ENCODE measurements around the gene WNT11. TPM values are rescaled to one million over a fixed set of nuclear protein-coding genes. Genes with fewer than 3 reads are reported as not detected.

WNT11 gene
- total RNA-seq, 6 experiments from 2014 or later: 2.8 to 13.1 (median 5.5) TPM

- no peak for ATAC-seq
- intact Hi-C loops (cut with DNase I): no loop called here
Observed at GRCh38 chr11:76247091-76247490, 40.8 kb upstream of the WNT11 start.

GRCh38 chr11:76246271-76246933 is 40.1 kb upstream of the WNT11 start:
- DNase-seq: peak in 1 of 3 donors; percentile 31
- H3K27me3 ChIP-seq: no peaks in the 10 kb centered on the region
- H3K27ac ChIP-seq: no peak overlapping the region
- no peaks in the 10 kb centered on the region for H3K4me1 ChIP-seq
- ATAC-seq: no peak
- H3K9me3 ChIP-seq: no peaks in the 10 kb centered on the region
- WGBS (ENCODE audit: insufficient coverage, low coverage, low lambda C conversion rate, missing lambda C conversion rate): 100% methylated on average over 2 of the region's 11 CpGs
- no peak for TF ChIP-seq POLR2A (IDR thresholded peaks at IDR 0.05)
- TF ChIP-seq, protein P1, sequence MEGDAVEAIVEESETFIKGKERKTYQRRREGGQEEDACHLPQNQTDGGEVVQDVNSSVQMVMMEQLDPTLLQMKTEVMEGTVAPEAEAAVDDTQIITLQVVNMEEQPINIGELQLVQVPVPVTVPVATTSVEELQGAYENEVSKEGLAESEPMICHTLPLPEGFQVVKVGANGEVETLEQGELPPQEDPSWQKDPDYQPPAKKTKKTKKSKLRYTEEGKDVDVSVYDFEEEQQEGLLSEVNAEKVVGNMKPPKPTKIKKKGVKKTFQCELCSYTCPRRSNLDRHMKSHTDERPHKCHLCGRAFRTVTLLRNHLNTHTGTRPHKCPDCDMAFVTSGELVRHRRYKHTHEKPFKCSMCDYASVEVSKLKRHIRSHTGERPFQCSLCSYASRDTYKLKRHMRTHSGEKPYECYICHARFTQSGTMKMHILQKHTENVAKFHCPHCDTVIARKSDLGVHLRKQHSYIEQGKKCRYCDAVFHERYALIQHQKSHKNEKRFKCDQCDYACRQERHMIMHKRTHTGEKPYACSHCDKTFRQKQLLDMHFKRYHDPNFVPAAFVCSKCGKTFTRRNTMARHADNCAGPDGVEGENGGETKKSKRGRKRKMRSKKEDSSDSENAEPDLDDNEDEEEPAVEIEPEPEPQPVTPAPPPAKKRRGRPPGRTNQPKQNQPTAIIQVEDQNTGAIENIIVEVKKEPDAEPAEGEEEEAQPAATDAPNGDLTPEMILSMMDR (IDR thresholded peaks at IDR 0.05): no peak
- no peaks in the 10 kb centered on the region for H3K36me3 ChIP-seq
- no peak overlapping the region for H3K4me3 ChIP-seq
- intact Hi-C loops (cut with DNase I): no loop called here

More at GRCh38 chr11:76247091-76247490, 40.8 kb upstream of the WNT11 start:
- no peaks in the 10 kb centered on the region for H3K4me1 ChIP-seq
- TF ChIP-seq, protein P1 (IDR thresholded peaks at IDR 0.05): no peak
- no peak for TF ChIP-seq POLR2A (IDR thresholded peaks at IDR 0.05)
- WGBS (ENCODE audit: insufficient coverage, low coverage, low lambda C conversion rate, missing lambda C conversion rate): 95% methylated on average over 5 of the region's 6 CpGs
- H3K27ac ChIP-seq: no peak overlapping the region
- H3K36me3 ChIP-seq: no peaks in the 10 kb centered on the region
- no peaks in the 10 kb centered on the region for H3K27me3 ChIP-seq
- H3K4me3 ChIP-seq: no peak overlapping the region
- no peaks in the 10 kb centered on the region for H3K9me3 ChIP-seq
- DNase-seq: peak in 1 of 3 donors; percentile 29

- ATAC-seq: no peak
- H3K4me3 ChIP-seq: no peak overlapping the region
- 75% methylated on average over 1 of the region's 2 CpGs for WGBS (ENCODE audit: insufficient coverage, low coverage, low lambda C conversion rate, missing lambda C conversion rate)
Observed at GRCh38 chr11:76245720-76246119, 39.4 kb upstream of the WNT11 start.

DNA sequence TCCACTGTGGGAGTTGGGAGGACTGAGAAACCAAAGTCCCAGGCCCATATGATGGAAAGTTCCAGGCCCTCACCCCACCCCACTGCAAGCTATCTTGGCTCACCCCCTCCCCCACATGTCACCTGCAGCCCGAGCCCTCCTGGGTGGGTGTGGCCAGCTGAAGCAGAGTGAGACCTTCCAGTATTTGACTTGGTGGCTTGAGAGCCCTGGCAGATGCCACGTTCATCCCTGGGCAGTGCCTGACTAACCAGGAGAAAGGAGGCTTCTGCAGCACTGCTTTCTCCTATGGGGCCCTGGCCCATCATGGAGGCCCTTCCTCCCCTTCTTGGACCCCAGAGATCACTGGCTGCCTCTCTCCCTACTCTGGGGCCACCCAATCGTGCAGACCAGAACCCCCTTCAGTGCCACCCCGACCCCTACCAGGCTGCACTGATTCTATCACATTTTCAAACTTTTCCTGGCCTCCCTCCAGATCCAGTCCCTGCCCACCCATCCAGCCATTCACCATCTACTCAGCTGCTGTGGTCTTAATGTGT is 38.1 kb upstream of the WNT11 start:
- 60% methylated on average over 4 of the region's 4 CpGs for WGBS (ENCODE audit: insufficient coverage, low coverage, low lambda C conversion rate, missing lambda C conversion rate)
- DNase-seq (no peak), ATAC-seq (no peak)
- H3K27ac ChIP-seq: no peak overlapping the region
- TF ChIP-seq, protein P1 (IDR thresholded peaks at IDR 0.05): no peak
- TF ChIP-seq POLR2A (IDR thresholded peaks at IDR 0.05): no peak
- no peaks in the 10 kb centered on the region for H3K4me1 ChIP-seq
- no peak overlapping the region for H3K4me3 ChIP-seq
- no peaks in the 10 kb centered on the region for H3K36me3 ChIP-seq
- intact Hi-C loops (cut with DNase I): no loop called here
- no peaks in the 10 kb centered on the region for H3K27me3 ChIP-seq
- H3K9me3 ChIP-seq: no peaks in the 10 kb centered on the region

More at GRCh38 chr11:76245720-76246119, 39.4 kb upstream of the WNT11 start:
- no peak for DNase-seq
- H3K27ac ChIP-seq: no peak overlapping the region
- no peaks in the 10 kb centered on the region for H3K9me3 ChIP-seq
- H3K4me1 ChIP-seq: no peaks in the 10 kb centered on the region
- no peaks in the 10 kb centered on the region for H3K27me3 ChIP-seq
- intact Hi-C loops (cut with DNase I): no loop called here
- no peaks in the 10 kb centered on the region for H3K36me3 ChIP-seq
- TF ChIP-seq, protein P1 (IDR thresholded peaks at IDR 0.05): no peak
- TF ChIP-seq POLR2A (IDR thresholded peaks at IDR 0.05): no peak
